AG04449 (cell line): ENCODE data around the gene SHROOM1.
"Not testable (repeated sequence)": the region's sequence is repeated elsewhere in the genome, so short reads cannot be mapped to it uniquely, and the experiment has no call there.

ENCODE experiments used
- CTCF ChIA-PET: fragments of 350-600 bp; formaldehyde crosslinking; extraction: SDS; loops from one replicate; lab custom pipeline; 2021; ENCODE audit warnings: antibody characterized with exemption; lab: Yijun Ruan, JAX
- POLR2A ChIA-PET: fragments of 400-600, 350-600 bp; formaldehyde crosslinking; extraction: SDS; loops from one replicate; lab custom pipeline; 2020; ENCODE audit warnings: antibody characterized with exemption, inconsistent platforms; lab: Yijun Ruan, JAX
- DNase-seq: peaks from one replicate; pipeline ENCODE4 v3.0.0-alpha.2; 2010; ENCODE audit warnings: low read depth, low spot score
- H3K4me3 ChIP-seq: 2 replicates; pipeline ENCODE4 v1.5.1; 2011; ENCODE audit warnings: low read depth, mild to moderate bottlenecking, control low read depth, low read length
- CTCF ChIP-seq: IDR thresholded peaks from one replicate; pipeline ENCODE4 v1.5.1; 2011; ENCODE audit warnings: mild to moderate bottlenecking, moderate library complexity, low read length, control low read depth, inconsistent platforms; ENCODE audit not compliant: insufficient read depth; ENCODE audit errors: missing control alignments

Gene SHROOM1

GRCh38 chr5:132810605-132811004, 19.8 kb downstream of the SHROOM1 start:
- no peak for TF ChIP-seq CTCF
- DNase-seq, result no peak
- H3K4me3 ChIP-seq, result no peak overlapping the region
- ChIA-PET POLR2A (no interaction called here), CTCF (interaction anchor here (0.8 to 5.8 kb wide), 6 partner anchors 9 to 73 kb away, joined by 3 to 74 read pairs (median 7); no protein-coding TSS in a partner anchor)

GRCh38 chr5:132808866-132809265, 21.6 kb downstream of the SHROOM1 start:
- H3K4me3 ChIP-seq, result no peak overlapping the region
- TF ChIP-seq CTCF, result no peak
- DNase-seq, result no peak
- POLR2A ChIA-PET, result no interaction called here
- CTCF ChIA-PET, result interaction anchor here (0.7 to 5.8 kb wide), 6 partner anchors 8 to 282 kb away, joined by 3 to 74 read pairs (median 7); no protein-coding TSS in a partner anchor

- DNase-seq, result no peak
- no peak for TF ChIP-seq CTCF
- no peak overlapping the region for H3K4me3 ChIP-seq
- CTCF ChIA-PET, result interaction anchor here (2.6 to 5.8 kb wide), 3 partner anchors 11 to 53 kb away, joined by 8 to 74 read pairs (median 12); no protein-coding TSS in a partner anchor
- POLR2A ChIA-PET, result interaction anchor here (0.5 kb wide), 1 partner anchor 18 kb away, joined by 3 read pairs; no protein-coding TSS in a partner anchor
Observed at GRCh38 chr5:132808448-132808847, 22.0 kb downstream of the SHROOM1 start.

- TF ChIP-seq CTCF, result no peak
- POLR2A ChIA-PET, result interaction anchor here (0.5 kb wide), 1 partner anchor 23 kb away, joined by 3 read pairs; no protein-coding TSS in a partner anchor
- DNase-seq, result no peak
- CTCF ChIA-PET, result interaction anchor here (0.9 to 5.8 kb wide), 7 partner anchors 9 to 53 kb away, joined by 3 to 74 read pairs (median 7); no protein-coding TSS in a partner anchor
- no peak overlapping the region for H3K4me3 ChIP-seq
Observed at GRCh38 chr5:132807163-132807838, 23.1 kb downstream of the SHROOM1 start.

GRCh38 chr5:132806804-132807162, 23.7 kb downstream of the SHROOM1 start:
- CTCF ChIA-PET, result interaction anchor here (0.9 to 5.8 kb wide), 6 partner anchors 8 to 52 kb away, joined by 3 to 74 read pairs (median 6); no protein-coding TSS in a partner anchor
- DNase-seq, H3K4me3 ChIP-seq: not testable (repeated sequence)
- POLR2A ChIA-PET, result interaction anchor here (0.5 kb wide), 1 partner anchor 22 kb away, joined by 3 read pairs; no protein-coding TSS in a partner anchor

GRCh38 chr5:132805872-132806271, 24.6 kb downstream of the SHROOM1 start:
- POLR2A ChIA-PET, H3K4me3 ChIP-seq, DNase-seq: not testable (repeated sequence)
- CTCF ChIA-PET, result interaction anchor here (1.8 to 2.4 kb wide), 2 partner anchors 14 to 51 kb away, joined by 7 to 9 read pairs; no protein-coding TSS in a partner anchor

- DNase-seq, POLR2A ChIA-PET, H3K4me3 ChIP-seq: not testable (repeated sequence)
- CTCF ChIA-PET, result interaction anchor here (4.2 kb wide), 1 partner anchor 17 kb away, joined by 31 read pairs; no protein-coding TSS in a partner anchor
Observed at GRCh38 chr5:132804219-132804618, 26.2 kb downstream of the SHROOM1 start.

GRCh38 chr5:132802685-132803066, 27.8 kb downstream of the SHROOM1 start:
- POLR2A ChIA-PET, H3K4me3 ChIP-seq, DNase-seq: not testable (repeated sequence)
- CTCF ChIA-PET, result interaction anchor here (1.1 to 4.2 kb wide), 3 partner anchors 18 to 416 kb away, joined by 3 to 31 read pairs (median 3); no protein-coding TSS in a partner anchor
